Activated CD8-positive, alpha-beta T cell treated with anti-CD3 and anti-CD28 coated beads for 36 hours (primary cell): Measurements from ENCODE around the gene MTMR10. TPM values are rescaled to one million over a fixed set of nuclear protein-coding genes. Genes with fewer than 3 reads are reported as not detected.

Source experiments
- ATAC-seq: fragments of 200-7000 bp; cut with Tn5 transposase; one replicate; pipeline ENCODE4 v1.10.0; 2021; ENCODE audit warnings: mild to moderate bottlenecking, moderate library complexity
- CTCF ChIA-PET: fragments of 350-600 bp; sonication (Branson Sonifier 250); formaldehyde crosslinking; loops from one replicate; lab custom pipeline; 2021; ENCODE audit warnings: antibody characterized with exemption; lab: Charles Lee
- POLR2A ChIA-PET: fragments of 350-600 bp; sonication (Branson Sonifier 250); formaldehyde crosslinking; loops from one replicate; lab custom pipeline; 2021; ENCODE audit warnings: antibody characterized with exemption; lab: Charles Lee
- DNase-seq: peaks from one replicate; pipeline ENCODE4 v3.0.0-alpha.2; 2020
- H3K27ac Mint-ChIP-seq: one replicate; pipeline ENCODE4 v1.8.0; 2021; ENCODE audit warnings: mild to moderate bottlenecking, mixed read lengths
- H3K27me3 Mint-ChIP-seq: one replicate; pipeline ENCODE4 v1.8.0; 2021; ENCODE audit warnings: mixed read lengths
- H3K36me3 Mint-ChIP-seq: one replicate; pipeline ENCODE4 v1.8.0; 2021; ENCODE audit warnings: low read depth, mixed read lengths
- H3K4me1 Mint-ChIP-seq: one replicate; pipeline ENCODE4 v1.8.0; 2021; ENCODE audit warnings: low read depth, mixed read lengths
- H3K4me3 Mint-ChIP-seq: one replicate; pipeline ENCODE4 v1.8.0; 2021; ENCODE audit warnings: mild to moderate bottlenecking, moderate library complexity, mixed read lengths
- H3K9me3 Mint-ChIP-seq: one replicate; pipeline ENCODE4 v1.8.0; 2021; ENCODE audit warnings: mixed read lengths
- CTCF ChIP-seq: fragments of 200-600 bp; IDR thresholded peaks from one replicate; pipeline ENCODE4 v1.8.0; 2022; ENCODE audit warnings: antibody characterized with exemption, mild to moderate bottlenecking
- intact Hi-C: fragments of 100-400 bp; cut with micrococcal nuclease; formaldehyde crosslinking; loops from one replicate; pipeline ENCODE4 v1.10.0; 2022
- total RNA-seq, 2 experiments: library from RNA; stranded (reverse); gene quantifications; one replicate each; pipeline ENCODE4 v1.2.3, GENCODE V29; 2021

Gene MTMR10
- total RNA-seq, 2 experiments from 2014 or later: 11.3 to 13.2 TPM

GRCh38 chr15:31027910-31028578, 36.6 kb upstream of the MTMR10 start:
- no peaks in the 10 kb centered on the region for H3K9me3 Mint-ChIP-seq
- TF ChIP-seq CTCF: no peak
- ChIA-PET CTCF (no interaction called here), POLR2A (no interaction called here)
- ATAC-seq (no peak), DNase-seq (no peak)
- H3K27me3 Mint-ChIP-seq: peaks cover 7% of the 10 kb centered on the region
- no peaks in the 10 kb centered on the region for H3K4me1 Mint-ChIP-seq
- H3K4me3 Mint-ChIP-seq: no peak overlapping the region
- intact Hi-C loops: no loop called here
- no peaks in the 10 kb centered on the region for H3K36me3 Mint-ChIP-seq
- no peak overlapping the region for H3K27ac Mint-ChIP-seq

- Mint-ChIP-seq H3K4me3 (no peak overlapping the region), H3K9me3 (no peaks in the 10 kb centered on the region), H3K4me1 (no peaks in the 10 kb centered on the region), H3K36me3 (no peaks in the 10 kb centered on the region), H3K27me3 (peaks cover 7% of the 10 kb centered on the region), H3K27ac (no peak overlapping the region)
- DNase-seq: no peak
- no peak for ATAC-seq
- no peak for TF ChIP-seq CTCF
- ChIA-PET CTCF (interaction anchor here (1.3 to 1.4 kb wide), 2 partner anchors 13 to 103 kb away, joined by 3 to 5 read pairs; no protein-coding TSS in a partner anchor), POLR2A (interaction anchor here (0.6 kb wide), 1 partner anchor 44 kb away, joined by 3 read pairs; no protein-coding TSS in a partner anchor)
- intact Hi-C loops: no loop called here
These were observed 34.6 kb upstream of the MTMR10 start for GRCh38 chr15:31025996-31026395.

- peaks cover 7% of the 10 kb centered on the region for H3K27me3 Mint-ChIP-seq
- intact Hi-C loops: no loop called here
- no peaks in the 10 kb centered on the region for H3K36me3 Mint-ChIP-seq
- DNase-seq (no peak), ATAC-seq (no peak)
- CTCF ChIA-PET: no interaction called here
- H3K4me1 Mint-ChIP-seq: no peaks in the 10 kb centered on the region
- H3K27ac Mint-ChIP-seq: no peak overlapping the region
- POLR2A ChIA-PET: no interaction called here
- TF ChIP-seq CTCF: no peak
- no peak overlapping the region for H3K4me3 Mint-ChIP-seq
- H3K9me3 Mint-ChIP-seq: no peaks in the 10 kb centered on the region
These were observed 33.6 kb upstream of the MTMR10 start for GRCh38 chr15:31024979-31025378.

- ChIA-PET CTCF (no interaction called here), POLR2A (no interaction called here)
- intact Hi-C loops: no loop called here
- Mint-ChIP-seq H3K4me1 (no peaks in the 10 kb centered on the region), H3K27ac (no peak overlapping the region), H3K4me3 (no peak overlapping the region), H3K36me3 (no peaks in the 10 kb centered on the region), H3K27me3 (peaks cover 7% of the 10 kb centered on the region), H3K9me3 (no peaks in the 10 kb centered on the region)
- ATAC-seq: no peak
- TF ChIP-seq CTCF: no peak
- no peak for DNase-seq
These were observed 32.9 kb upstream of the MTMR10 start for GRCh38 chr15:31024330-31024729.

- DNase-seq (no peak), ATAC-seq (no peak)
- peaks cover 4% of the 10 kb centered on the region for H3K27me3 Mint-ChIP-seq
- no peaks in the 10 kb centered on the region for H3K36me3 Mint-ChIP-seq
- H3K4me1 Mint-ChIP-seq: no peaks in the 10 kb centered on the region
- intact Hi-C loops: no loop called here
- CTCF ChIA-PET: no interaction called here
- POLR2A ChIA-PET: no interaction called here
- H3K9me3 Mint-ChIP-seq: no peaks in the 10 kb centered on the region
- no peak for TF ChIP-seq CTCF
- no peak overlapping the region for H3K27ac Mint-ChIP-seq
- H3K4me3 Mint-ChIP-seq: no peak overlapping the region
These were observed 32.4 kb upstream of the MTMR10 start for GRCh38 chr15:31023841-31024240.
